Esophagus squamous epithelium (tissue), 5 donors: ENCODE results near the gene FBXL17. TPM values are rescaled to one million over a fixed set of nuclear protein-coding genes. Genes with fewer than 3 reads are reported as not detected.

Experiments used
- DNase-seq: peaks from one replicate; lab custom pipeline; 2025; lab: John Stamatoyannopoulos, UW
- H3K27ac ChIP-seq, 4 donors: fragments of 200-600 bp; sonication (generic); one replicate each; pipeline ENCODE4 v1.5.1; 2016 to 2019; ENCODE audit warnings: mild to moderate bottlenecking in 1 of 4
- H3K27me3 ChIP-seq, 4 donors: fragments of 200-600 bp; sonication (generic); 1 replicate in 3 of 4; 2 replicates in 1 of 4; pipeline versions ENCODE4 v1.5.1 to v1.6.0; 2017 to 2021; ENCODE audit warnings: antibody characterized with exemption in 1 of 4
- H3K36me3 ChIP-seq, 3 donors: fragments of 200-600 bp; sonication (generic); one replicate each; pipeline ENCODE4 v1.5.1; 2016 to 2019
- H3K4me1 ChIP-seq, 3 donors: fragments of 200-600 bp; sonication (generic); one replicate each; pipeline ENCODE4 v1.5.1; 2017 to 2019
- H3K4me3 ChIP-seq, 4 donors: fragments of 200-600 bp; sonication (generic); 1 replicate in 3 of 4; 2 replicates in 1 of 4; pipeline ENCODE4 v1.5.1; 2016 to 2019; ENCODE audit warnings: mild to moderate bottlenecking in 2 of 4, moderate library complexity in 1 of 4
- H3K9me3 ChIP-seq, 3 donors: fragments of 200-600 bp; sonication (generic); one replicate each; pipeline ENCODE4 v1.5.1; 2016 to 2019
- CTCF ChIP-seq, 6 experiments: fragments of 450-650 bp in 4 of 6; fragments of 200-600 bp in 2 of 6; sonication (generic) in 2 of 6; IDR thresholded peaks; one replicate each; pipeline ENCODE4 v1.5.1; 2016 to 2019; ENCODE audit warnings: antibody characterized with exemption in 6 of 6, mild to moderate bottlenecking in 4 of 6, moderate library complexity in 4 of 6
- POLR2A ChIP-seq, 4 donors: fragments of 450-650 bp; IDR thresholded peaks; one replicate each; pipeline ENCODE4 v1.6.1; 2017; ENCODE audit warnings: antibody characterized with exemption in 4 of 4, mild to moderate bottlenecking in 4 of 4, moderate library complexity in 3 of 4
- WGBS, 2 donors: methylation state at CpG; one replicate each; pipeline ENCODE4 v1.1.5; 2018; 5-methylcytosine and 5-hydroxymethylcytosine counted together
- intact Hi-C: fragments of 100-400 bp; cut with DNase I; formaldehyde crosslinking; loops from one replicate; pipeline ENCODE4 v1.15.0; 2022
- total RNA-seq, 4 donors: library from RNA; depleted of rRNA; stranded (reverse); fragments of >200 nt; gene quantifications; one replicate each; pipeline ENCODE4 v1.1.0, GENCODE V29; 2016
- donor health status: DM: yes; HTN: yes; CAD: no.

FBXL17 gene
- total RNA-seq, 4 donors from 2014 or later, result 11.8 to 23.5 (median 13.8) TPM

GRCh38 chr5:108101821-108102220 is 280.1 kb downstream of the FBXL17 start:
- no peak for TF ChIP-seq CTCF (IDR thresholded peaks at IDR 0.05)
- no peak for TF ChIP-seq POLR2A (IDR thresholded peaks at IDR 0.05)
- no peaks in the 10 kb centered on the region for H3K27me3 ChIP-seq
- 79 to 84% methylated on average over 3 of the region's 3 CpGs for WGBS, 2 donors

GRCh38 chr5:108101130-108101529 is 280.8 kb downstream of the FBXL17 start:
- TF ChIP-seq POLR2A (IDR thresholded peaks at IDR 0.05) (no peak), CTCF (IDR thresholded peaks at IDR 0.05) (no peak)

More at GRCh38 chr5:108101821-108102220, 280.1 kb downstream of the FBXL17 start:
- Histone ChIP-seq H3K36me3 (no peaks in the 10 kb centered on the region), H3K27ac (no peak overlapping the region), H3K4me1 (peaks cover 0 to 6% (median 0%) of the 10 kb centered on the region in 3 donors), H3K4me3 (no peak overlapping the region), H3K9me3 (no peaks in the 10 kb centered on the region)
- intact Hi-C loops, result no loop called here
- no peak for DNase-seq

GRCh38 chr5:108094800-108095199 is 287.1 kb downstream of the FBXL17 start:
- intact Hi-C loops, result no loop called here
- H3K4me3 ChIP-seq, result no peak overlapping the region
- H3K9me3 ChIP-seq, result no peaks in the 10 kb centered on the region
- 81 to 84% methylated on average over 1 of the region's 1 CpG for WGBS, 2 donors
- no peaks in the 10 kb centered on the region for H3K36me3 ChIP-seq
- TF ChIP-seq CTCF (IDR thresholded peaks at IDR 0.05) (no peak), POLR2A (IDR thresholded peaks at IDR 0.05) (no peak)
- H3K4me1 ChIP-seq, result no peaks in the 10 kb centered on the region
- no peak overlapping the region for H3K27ac ChIP-seq
- DNase-seq, result no peak
- no peaks in the 10 kb centered on the region for H3K27me3 ChIP-seq

More at GRCh38 chr5:108101130-108101529, 280.8 kb downstream of the FBXL17 start:
- Histone ChIP-seq H3K4me1 (peaks cover 0 to 6% (median 0%) of the 10 kb centered on the region in 3 donors), H3K27ac (no peak overlapping the region), H3K27me3 (no peaks in the 10 kb centered on the region), H3K4me3 (no peak overlapping the region), H3K36me3 (no peaks in the 10 kb centered on the region), H3K9me3 (no peaks in the 10 kb centered on the region)
- 10 to 28% methylated on average over 1 of the region's 1 CpG for WGBS, 2 donors
- no peak for DNase-seq
- intact Hi-C loops, result no loop called here

GRCh38 chr5:108093186-108093585 is 288.7 kb downstream of the FBXL17 start:
- no peak for DNase-seq
- H3K4me3 ChIP-seq, result no peak overlapping the region
- intact Hi-C loops, result no loop called here
- TF ChIP-seq POLR2A (IDR thresholded peaks at IDR 0.05) (no peak), CTCF (IDR thresholded peaks at IDR 0.05) (no peak)
- WGBS, 2 donors, result 34 to 35% methylated on average over 2 of the region's 2 CpGs
- H3K9me3 ChIP-seq, result no peaks in the 10 kb centered on the region
- H3K4me1 ChIP-seq, result no peaks in the 10 kb centered on the region
- no peaks in the 10 kb centered on the region for H3K36me3 ChIP-seq
- H3K27ac ChIP-seq, result no peak overlapping the region
- no peaks in the 10 kb centered on the region for H3K27me3 ChIP-seq

- no peak for DNase-seq
- Histone ChIP-seq H3K36me3 (no peaks in the 10 kb centered on the region), H3K9me3 (no peaks in the 10 kb centered on the region), H3K4me3 (no peak overlapping the region), H3K27ac (no peak overlapping the region), H3K27me3 (no peaks in the 10 kb centered on the region), H3K4me1 (no peaks in the 10 kb centered on the region)
- no peak for TF ChIP-seq CTCF (IDR thresholded peaks at IDR 0.05)
- TF ChIP-seq POLR2A (IDR thresholded peaks at IDR 0.05), result no peak
- WGBS, 2 donors, result 89 to 93% methylated on average over 4 of the region's 4 CpGs
- intact Hi-C loops, result no loop called here
These were observed 291.0 kb downstream of the FBXL17 start for GRCh38 chr5:108090946-108091345.
